Stimulated activated CD8-positive, alpha-beta memory T cell treated with anti-CD3 and anti-CD28 coated beads, Interleukin-12 subunit alpha, Interleukin-12 subunit beta, amount 100 ng/mL, for 1 hour (primary cell): ENCODE results near the gene C1QA.

ENCODE experiments used
- DNase-seq: peaks from one replicate; pipeline ENCODE4 v3.0.0-alpha.2; 2020; ENCODE audit warnings: low read depth

Gene C1QA, protein sequence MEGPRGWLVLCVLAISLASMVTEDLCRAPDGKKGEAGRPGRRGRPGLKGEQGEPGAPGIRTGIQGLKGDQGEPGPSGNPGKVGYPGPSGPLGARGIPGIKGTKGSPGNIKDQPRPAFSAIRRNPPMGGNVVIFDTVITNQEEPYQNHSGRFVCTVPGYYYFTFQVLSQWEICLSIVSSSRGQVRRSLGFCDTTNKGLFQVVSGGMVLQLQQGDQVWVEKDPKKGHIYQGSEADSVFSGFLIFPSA

DNA sequence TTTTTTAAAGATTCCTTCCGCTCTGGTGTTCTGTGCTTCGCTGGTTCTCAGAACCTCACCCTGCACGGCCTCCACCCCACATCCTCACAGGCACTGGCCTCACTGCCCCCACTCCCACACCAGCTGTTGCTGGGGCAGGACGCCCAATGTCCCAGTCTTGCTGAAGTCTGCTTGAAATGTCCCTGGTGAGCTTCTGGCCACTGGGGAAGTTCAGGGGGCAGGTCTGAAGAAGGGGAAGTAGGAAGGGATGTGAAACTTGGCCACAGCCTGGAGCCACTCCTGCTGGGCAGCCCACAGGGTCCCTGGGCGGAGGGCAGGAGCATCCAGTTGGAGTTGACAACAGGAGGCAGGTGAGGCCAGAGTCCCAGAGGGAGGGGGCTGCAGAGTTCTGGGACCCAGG, at the start of gene C1QA:
Gene C1QA (plus strand): TSS at position 276 of the 400 bp plus-strand sequence. CDS start 989 bp downstream, outside the sequence.
- DNase-seq = no peak

DNA sequence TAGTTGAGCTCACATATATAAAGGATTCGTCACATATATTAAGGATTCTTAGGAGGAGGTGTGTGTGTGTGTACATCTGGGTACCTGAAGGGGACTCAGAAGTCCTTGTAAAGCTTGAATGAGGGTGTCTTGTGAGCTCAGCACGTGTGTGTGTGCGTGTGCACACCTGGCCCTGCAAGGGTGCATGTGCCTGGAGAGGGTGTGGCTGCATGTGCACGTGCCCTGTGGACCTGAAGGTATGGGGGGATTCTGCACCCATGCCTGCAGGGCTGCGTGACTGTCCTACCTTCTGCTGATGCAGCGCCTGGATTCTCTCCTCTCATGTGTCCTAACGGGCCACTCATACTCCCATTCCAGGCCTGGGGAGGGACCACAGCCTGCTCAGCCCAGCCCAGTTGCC, 49.2 kb upstream of the C1QA start:
- no peak for DNase-seq

DNA sequence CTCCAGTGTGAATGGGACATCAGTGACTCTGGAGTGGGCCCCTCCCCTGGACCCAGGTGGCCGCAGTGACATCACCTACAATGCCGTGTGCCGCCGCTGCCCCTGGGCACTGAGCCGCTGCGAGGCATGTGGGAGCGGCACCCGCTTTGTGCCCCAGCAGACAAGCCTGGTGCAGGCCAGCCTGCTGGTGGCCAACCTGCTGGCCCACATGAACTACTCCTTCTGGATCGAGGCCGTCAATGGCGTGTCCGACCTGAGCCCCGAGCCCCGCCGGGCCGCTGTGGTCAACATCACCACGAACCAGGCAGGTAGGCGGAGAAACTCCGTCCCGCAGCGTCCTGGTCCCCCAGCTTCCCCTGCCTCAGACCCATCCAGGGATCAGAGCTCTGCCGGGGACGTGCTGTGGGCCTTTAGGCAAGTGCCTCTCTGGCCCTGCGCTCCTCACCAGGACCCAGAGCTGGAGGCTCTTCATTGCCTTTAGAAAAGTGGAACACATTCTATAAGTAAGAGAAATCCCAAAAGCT, 47.5 kb upstream of the C1QA start:
- DNase-seq = no peak

DNA sequence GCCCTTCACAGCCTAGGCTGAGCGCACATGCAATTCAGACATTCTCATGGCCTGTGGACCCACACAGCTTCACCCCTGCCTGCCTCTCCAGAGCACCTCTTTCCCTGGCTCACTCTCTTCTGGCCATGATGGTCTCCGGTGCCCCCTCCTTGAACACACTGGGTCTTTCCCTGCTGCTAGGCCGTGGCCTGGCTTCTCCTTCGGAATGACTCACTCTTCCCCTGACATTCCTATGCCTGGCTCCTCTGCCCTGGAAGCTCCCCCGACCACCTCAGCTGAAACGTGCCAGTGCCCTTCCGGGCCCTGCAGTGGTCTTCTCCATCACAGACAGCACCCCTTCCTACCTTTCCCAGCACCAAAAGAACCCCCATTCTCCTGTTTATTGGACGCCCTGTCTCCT, 44.9 kb upstream of the C1QA start:
- no peak for DNase-seq

DNA sequence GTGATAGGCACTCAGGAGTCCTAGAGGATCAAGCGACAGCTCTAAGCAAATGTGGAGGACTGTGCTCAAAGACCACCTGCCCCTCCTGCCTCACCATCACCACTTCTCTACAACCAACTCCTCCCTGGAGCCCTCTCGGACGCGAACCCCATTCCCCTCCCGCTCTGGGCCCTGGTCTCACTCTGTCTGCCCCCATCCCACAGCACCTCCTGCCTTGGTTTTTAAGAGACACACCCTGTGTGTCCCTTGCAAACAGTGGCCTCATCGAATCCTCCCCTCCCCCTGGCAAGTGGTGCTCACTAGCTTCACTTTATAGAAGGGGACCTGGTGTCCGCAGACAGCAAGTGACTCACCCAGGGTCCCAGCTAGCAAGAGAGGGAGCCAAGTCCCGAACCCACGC, 44.4 kb upstream of the C1QA start:
- DNase-seq = no peak

DNA sequence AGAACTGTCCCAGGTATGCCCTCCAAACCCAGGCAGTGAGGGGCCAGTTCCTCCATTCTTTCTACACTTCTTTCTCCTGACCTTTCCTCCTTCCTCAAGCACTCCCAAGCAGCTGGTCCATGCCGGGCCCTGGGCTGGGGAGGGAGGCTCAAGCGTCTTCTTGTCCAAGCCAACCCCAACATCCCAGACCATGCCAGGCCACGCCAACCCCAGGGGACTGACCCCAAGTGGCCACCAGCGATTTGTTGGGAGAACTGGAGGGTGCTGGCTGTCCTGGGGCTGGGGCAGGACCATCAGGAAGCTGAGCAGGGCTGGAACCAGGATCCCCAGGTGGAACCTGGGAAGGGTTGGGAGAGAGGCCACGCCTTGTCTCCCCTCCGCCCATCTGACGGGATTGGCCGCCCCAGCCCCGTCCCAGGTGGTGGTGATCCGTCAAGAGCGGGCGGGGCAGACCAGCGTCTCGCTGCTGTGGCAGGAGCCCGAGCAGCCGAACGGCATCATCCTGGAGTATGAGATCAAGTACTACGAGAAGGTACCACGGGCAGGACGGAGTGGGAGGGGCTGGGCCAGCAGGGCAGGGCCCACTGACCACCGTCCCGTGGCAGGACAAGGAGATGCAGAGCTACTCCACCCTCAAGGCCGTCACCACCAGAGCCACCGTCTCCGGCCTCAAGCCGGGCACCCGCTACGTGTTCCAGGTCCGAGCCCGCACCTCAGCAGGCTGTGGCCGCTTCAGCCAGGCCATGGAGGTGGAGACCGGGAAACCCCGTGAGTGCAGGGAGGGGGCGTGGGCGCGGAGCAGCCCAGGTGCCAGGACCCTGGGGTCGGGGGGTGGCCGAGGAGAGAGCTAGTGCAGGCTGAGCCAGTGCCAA, 43.3 kb upstream of the C1QA start:
- no peak for DNase-seq

DNA sequence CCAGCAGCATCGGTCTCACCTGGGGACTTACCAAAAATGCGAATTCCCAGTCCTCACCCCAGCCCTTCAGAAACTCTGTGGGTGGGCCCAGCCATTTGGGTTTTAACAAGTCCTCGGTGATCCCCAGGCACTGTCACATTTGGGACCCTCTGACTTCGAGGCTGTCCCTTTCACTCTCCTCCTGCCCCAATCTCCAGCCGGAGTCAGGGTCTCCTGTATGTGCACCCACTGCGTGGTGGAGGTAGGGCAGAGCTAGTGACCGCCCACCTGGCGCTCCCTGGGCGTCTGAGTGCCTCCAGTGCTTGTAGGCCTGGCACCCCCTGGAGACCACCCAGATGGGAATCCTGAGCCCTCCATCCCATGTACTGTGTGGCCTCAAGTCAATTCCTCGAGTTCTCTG, 42.0 kb upstream of the C1QA start:
- no peak for DNase-seq

DNA sequence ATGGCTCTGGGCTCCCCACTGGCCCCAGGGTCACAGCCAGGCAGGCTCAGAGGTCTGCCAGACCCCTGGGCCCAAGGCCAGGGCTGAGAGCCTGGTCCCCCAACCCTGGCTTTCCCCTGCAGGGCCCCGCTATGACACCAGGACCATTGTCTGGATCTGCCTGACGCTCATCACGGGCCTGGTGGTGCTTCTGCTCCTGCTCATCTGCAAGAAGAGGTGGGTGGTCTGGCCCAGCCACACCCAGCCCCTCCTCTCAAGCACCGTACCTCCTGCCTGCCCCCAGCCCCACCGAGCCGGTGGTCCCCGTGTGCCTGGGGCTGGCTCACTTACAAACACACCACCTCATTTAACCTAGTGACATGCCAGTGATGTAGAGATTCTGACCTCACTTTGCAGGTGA, 41.3 kb upstream of the C1QA start:
- DNase-seq = no peak

DNA sequence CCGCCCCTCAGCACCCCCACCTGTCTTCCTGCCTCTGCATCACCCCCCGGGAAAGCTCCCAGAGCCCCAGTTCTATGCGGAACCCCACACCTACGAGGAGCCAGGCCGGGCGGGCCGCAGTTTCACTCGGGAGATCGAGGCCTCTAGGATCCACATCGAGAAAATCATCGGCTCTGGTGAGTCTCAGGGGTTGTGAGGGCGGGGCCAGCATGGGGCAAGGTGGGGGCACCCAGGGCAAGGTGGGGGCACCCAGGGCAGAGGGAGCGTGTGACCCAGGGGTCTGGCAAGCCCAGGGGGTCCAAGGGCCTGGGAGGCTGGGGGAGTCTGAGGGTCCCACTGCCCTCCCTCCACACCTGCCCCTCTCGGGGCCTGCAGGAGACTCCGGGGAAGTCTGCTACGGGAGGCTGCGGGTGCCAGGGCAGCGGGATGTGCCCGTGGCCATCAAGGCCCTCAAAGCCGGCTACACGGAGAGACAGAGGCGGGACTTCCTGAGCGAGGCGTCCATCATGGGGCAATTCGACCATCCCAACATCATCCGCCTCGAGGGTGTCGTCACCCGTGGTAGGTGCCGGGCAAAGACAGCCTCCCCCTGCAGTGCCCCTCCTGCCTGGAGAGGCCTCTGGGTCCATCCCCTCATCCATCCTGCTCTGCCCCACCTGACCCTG, 39.0 kb upstream of the C1QA start:
- no peak for DNase-seq

DNA sequence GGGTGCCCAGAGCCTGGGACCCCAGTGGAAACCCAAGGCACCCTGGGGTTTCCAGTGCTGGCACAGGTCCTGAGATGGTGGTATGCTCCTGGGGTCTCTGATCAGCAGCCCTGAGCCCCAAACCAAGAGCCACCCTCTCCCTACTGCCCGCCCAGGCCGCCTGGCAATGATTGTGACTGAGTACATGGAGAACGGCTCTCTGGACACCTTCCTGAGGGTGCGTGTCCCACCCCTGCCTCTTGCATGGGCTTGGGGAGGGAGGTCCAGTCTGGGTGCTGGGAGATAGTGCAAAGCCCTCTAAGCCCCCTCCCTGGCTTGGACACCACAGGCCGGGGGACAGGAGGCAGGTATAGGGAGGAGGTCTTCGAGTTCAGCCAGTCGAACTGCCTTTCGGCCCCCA, 38.4 kb upstream of the C1QA start:
- no peak for DNase-seq

DNA sequence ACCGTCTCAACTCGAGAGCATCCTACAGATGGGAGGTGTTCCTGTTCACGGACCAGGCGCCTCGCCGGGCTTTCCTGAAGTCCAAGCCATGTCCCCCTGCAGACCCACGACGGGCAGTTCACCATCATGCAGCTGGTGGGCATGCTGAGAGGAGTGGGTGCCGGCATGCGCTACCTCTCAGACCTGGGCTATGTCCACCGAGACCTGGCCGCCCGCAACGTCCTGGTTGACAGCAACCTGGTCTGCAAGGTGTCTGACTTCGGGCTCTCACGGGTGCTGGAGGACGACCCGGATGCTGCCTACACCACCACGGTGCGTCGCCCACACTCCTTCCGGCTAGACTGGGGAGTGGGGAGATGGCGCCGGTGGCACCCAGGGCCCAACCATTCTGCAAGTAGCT, 37.7 kb upstream of the C1QA start:
- no peak for DNase-seq

DNA sequence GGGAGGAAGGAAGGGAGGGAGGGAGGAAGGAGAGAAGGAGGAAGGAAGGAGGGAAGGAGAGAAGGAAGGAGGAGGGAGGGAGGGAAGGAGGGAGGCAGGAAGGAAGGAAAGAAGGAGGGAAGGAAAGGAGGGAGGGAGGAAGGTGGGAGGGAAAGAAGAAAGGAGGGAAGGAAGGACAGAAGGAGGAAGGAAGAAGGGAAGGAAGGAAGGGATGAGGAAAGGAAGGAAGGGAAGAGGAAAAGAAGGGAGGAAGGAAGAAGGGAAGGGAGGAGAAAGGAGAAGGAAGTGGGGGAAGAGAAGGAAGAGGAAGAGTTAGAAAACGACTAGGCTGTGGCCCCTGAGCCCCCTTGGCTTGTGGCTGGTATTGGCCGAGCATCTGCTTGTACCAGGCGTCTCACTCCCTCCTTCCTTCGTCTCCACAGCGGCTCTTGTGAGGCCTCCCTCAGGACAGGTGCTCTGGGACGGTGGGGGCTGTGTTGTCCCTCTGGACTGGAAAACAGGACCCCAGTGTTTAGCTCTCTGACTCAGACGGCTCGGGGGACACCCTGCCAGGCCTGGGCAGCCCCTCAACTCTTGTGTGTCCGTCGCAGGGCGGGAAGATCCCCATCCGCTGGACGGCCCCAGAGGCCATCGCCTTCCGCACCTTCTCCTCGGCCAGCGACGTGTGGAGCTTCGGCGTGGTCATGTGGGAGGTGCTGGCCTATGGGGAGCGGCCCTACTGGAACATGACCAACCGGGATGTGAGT, 36.2 kb upstream of the C1QA start:
- DNase-seq = no peak

DNA sequence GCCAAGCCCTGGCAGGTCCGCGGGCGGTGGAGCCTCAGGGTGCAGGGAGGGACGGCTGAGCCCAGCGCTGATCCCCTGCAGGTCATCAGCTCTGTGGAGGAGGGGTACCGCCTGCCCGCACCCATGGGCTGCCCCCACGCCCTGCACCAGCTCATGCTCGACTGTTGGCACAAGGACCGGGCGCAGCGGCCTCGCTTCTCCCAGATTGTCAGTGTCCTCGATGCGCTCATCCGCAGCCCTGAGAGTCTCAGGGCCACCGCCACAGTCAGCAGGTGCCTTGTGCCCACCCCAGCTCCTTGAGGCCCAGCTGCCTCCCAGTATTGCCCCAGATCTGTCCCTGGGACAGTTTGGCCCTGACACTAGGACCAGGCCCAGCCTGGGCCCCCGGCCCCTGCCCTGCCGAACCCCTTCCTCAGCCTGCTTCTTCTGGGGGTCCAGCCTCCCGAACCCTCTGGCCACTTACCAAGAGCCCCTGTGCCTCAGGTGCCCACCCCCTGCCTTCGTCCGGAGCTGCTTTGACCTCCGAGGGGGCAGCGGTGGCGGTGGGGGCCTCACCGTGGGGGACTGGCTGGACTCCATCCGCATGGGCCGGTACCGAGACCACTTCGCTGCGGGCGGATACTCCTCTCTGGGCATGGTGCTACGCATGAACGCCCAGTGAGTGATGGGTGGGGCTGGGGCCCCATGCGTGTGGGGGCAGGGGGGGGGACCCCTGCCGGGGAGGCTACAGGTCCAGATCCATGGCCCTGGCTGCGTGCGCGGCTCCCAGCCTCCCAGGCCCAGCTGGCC, 35.4 kb upstream of the C1QA start:
- DNase-seq = no peak

DNA sequence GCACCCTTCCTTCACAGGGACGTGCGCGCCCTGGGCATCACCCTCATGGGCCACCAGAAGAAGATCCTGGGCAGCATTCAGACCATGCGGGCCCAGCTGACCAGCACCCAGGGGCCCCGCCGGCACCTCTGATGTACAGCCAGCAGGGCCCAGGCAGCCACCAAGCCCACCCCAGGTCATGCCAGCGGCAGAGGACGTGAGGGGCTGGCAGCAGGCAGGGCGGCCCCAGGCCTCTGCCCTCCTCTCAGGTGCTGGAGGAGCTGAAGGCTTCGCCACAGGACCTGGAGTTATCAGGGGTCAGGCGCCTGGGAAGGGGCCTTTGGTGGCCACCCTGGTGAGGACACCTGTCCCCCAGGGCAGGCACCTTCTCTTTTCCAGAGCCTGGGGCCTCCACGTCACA, 34.8 kb upstream of the C1QA start:
- no peak for DNase-seq

DNA sequence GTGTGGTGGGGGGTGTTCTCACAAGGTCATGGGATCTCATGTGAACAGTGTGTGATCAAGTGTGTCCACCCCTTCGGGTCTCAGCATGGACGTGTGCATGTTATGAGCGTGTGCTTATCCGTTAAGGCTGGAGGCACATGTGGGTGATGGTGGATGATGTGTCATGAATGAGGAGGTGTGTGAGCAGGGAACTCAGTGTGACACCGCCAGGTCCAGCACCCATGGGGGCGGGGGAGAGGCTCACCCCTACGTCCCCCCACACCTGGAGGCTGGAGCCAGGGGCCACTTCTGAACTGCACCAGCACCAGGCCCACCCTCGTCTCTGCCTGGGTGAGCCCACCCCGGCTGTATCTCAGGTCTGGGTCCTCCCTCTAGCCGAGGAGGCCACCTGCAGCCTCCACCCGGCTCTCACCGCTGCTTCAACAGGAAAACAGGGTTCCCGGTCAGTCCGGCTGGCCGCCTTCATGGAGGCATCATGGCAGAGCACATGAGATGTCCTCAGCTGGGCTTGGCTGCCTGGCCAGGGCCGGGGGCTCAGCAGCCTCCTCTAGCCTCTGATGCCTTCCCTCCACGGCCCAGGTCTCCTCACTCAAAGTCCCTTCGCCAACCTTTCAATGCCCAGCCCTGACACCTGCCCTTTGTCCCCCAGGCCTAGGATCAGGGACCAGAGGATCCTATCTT, 34.2 kb upstream of the C1QA start:
- DNase-seq = no peak

DNA sequence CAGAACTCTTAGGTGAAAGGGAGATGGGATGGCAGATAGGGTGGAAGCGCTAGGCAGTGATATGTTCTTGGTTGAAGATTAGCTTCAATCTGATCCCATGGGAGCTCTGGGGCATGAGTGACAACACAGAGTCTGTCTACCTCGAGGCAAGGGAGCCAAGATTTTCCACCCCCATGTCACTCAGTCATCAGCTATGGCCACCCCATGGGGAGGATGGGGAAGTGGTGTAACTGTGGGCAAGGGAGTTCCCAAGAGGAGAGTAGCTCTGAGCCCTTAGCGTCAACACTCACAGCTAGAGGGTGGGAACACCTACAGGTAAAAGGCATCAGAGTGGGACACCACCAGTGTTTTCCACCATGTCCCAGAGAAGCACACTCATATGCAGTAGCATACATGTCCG, 30.3 kb upstream of the C1QA start:
- DNase-seq = no peak

DNA sequence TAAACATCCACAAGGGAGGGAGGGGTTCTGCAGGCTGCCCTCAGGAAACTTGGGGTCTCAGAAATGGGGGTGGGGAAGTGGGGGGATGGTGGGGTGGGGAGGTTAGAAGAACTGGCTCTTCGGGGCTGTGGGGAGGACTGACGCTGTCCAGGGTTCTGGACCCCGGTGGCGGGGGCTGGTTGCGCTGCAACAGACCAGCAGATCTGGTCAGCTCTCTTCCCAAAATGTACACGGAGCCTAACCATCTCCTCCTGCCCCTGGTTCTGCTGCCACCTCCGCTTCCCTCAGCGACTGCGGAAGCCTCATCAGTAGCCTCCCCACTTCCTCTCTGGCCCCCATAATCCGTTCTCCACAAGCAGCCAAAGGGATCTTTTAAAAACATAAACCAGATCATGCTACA, 29.3 kb upstream of the C1QA start:
- no peak for DNase-seq

DNA sequence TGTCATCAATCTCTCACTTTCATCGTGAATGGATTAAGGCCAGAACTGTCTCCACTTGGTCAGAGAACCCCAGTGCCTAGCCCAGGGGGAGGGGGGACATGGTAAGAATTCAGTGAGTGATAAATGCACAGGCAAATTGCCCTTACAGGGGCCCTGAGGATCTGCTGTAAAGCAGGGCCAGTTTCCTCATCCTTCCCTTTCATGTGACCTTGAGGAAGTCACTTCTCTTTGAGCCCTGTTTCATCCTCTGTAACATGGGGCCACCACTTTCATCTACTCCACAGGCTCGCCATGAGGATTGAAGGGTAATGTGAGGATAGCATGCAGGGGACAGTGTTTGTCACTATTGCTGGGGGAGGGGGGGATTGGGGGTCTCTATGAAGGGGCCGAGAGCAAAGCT, 28.1 kb upstream of the C1QA start:
- DNase-seq = no peak

DNA sequence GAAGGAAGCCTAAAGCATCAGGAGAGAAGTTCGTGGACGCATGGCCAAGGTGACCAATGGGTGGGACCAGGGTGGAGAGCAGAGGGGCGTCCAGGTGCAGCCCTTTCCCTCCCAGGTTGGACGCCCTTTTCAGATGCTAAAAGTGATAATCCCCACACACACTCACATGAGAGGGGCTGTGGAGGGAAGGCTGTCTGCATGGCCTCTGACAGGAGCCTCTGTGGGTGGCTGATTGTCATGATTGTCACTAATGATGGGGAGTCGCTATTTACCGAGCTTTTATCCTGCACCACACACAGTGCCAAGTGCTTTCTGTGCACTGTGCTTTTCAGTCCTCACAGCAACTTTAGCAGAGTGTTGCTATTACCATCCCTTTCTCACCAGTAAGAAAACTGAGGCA, 27.1 kb upstream of the C1QA start:
- DNase-seq = no peak

DNA sequence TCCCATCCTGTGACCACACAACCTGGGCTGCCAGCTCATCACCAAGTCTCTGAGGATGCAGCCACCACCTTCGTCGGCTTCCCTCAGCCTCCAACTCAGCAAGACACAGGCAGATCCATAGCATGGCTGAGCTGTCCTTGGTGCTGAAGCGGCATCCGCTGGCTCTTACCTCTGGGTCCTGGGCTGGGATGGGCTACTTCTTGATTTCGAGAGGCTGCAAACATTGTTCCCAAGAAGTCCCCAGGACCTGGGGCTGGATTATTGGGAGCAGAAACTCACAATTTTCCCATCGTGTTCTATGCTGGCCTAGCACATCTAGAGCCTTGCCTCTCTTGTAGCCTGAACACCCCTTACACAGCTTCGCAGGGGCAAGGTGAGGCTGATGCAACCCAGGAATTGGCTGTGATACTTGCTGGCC, 24.9 kb upstream of the C1QA start:
- no peak for DNase-seq
